DMS53 treated with DMSO at 0.1 percent for 48 hours (cell line): ENCODE measurements around the gene ZNF350.
"Not testable (repeated sequence)": the region's sequence is repeated elsewhere in the genome, so short reads cannot be mapped to it uniquely, and the experiment has no call there.

ENCODE experiments used
- DNase-seq: peaks from one replicate; lab custom pipeline; 2025; ENCODE audit not compliant: unreplicated experiment; lab: John Stamatoyannopoulos, UW

The ZNF350 gene

GRCh38 chr19:51975787-51976186 is 10.9 kb downstream of the ZNF350 start:
- DNase-seq = not testable (repeated sequence)

- DNase-seq = no peak
These were observed 15.0 kb downstream of the ZNF350 start for GRCh38 chr19:51971624-51972023.

- no peak for DNase-seq
These were observed 15.9 kb downstream of the ZNF350 start for GRCh38 chr19:51970718-51971117.

GRCh38 chr19:51965583-51965982 is 21.1 kb downstream of the ZNF350 start:
- no peak for DNase-seq

- not testable (repeated sequence) for DNase-seq
These were observed 25.9 kb downstream of the ZNF350 start for GRCh38 chr19:51960621-51961233.

- no peak for DNase-seq
These were observed 26.8 kb downstream of the ZNF350 start for GRCh38 chr19:51959791-51960190.

GRCh38 chr19:51957846-51958245 is 28.8 kb downstream of the ZNF350 start:
- DNase-seq = peak; percentile 12

- no peak for DNase-seq
These were observed 37.7 kb downstream of the ZNF350 start for GRCh38 chr19:51948975-51949374.

GRCh38 chr19:51946602-51947001 is 40.0 kb downstream of the ZNF350 start:
- DNase-seq = no peak

- no peak for DNase-seq
These were observed 41.7 kb downstream of the ZNF350 start for GRCh38 chr19:51944798-51945552.

- DNase-seq = no peak
These were observed 47.7 kb downstream of the ZNF350 start for GRCh38 chr19:51938936-51939335.

GRCh38 chr19:51931921-51932320 is 54.7 kb downstream of the ZNF350 start:
- DNase-seq = no peak

GRCh38 chr19:51927859-51928258 is 58.8 kb downstream of the ZNF350 start:
- DNase-seq = no peak

GRCh38 chr19:51926784-51927741 is 59.6 kb downstream of the ZNF350 start, which contains the start of gene ZNF613:
Gene ZNF613, plus strand, starts transcription at chr19:51927472. Its CDS starts 8,749 bp downstream, at chr19:51936221.
- DNase-seq = peak; percentile 91

- DNase-seq = no peak
These were observed 60.2 kb downstream of the ZNF350 start for GRCh38 chr19:51926426-51926783.

- DNase-seq = no peak
These were observed 64.7 kb downstream of the ZNF350 start for GRCh38 chr19:51921949-51922348.

- DNase-seq = no peak
These were observed 67.0 kb downstream of the ZNF350 start for GRCh38 chr19:51919606-51920005.

GRCh38 chr19:51916167-51916566 is 70.5 kb downstream of the ZNF350 start:
- no peak for DNase-seq

GRCh38 chr19:51915324-51915867 is 71.2 kb downstream of the ZNF350 start:
- no peak for DNase-seq
